ENCODE results near the gene SIX5. TPM values are rescaled to one million over a fixed set of nuclear protein-coding genes. Genes with fewer than 3 reads are reported as not detected.
A peak's percentile ranks its signal among the peaks of the same experiment; 100 is the strongest.

SIX5 gene
- total and polyA plus RNA-seq, 9 of the 15 experiments (the other 6 are each of a cell fraction or from before 2014, with no cell fraction given) = 1.4 to 17.2 (median 7.4) TPM; not detected in 2

DNA sequence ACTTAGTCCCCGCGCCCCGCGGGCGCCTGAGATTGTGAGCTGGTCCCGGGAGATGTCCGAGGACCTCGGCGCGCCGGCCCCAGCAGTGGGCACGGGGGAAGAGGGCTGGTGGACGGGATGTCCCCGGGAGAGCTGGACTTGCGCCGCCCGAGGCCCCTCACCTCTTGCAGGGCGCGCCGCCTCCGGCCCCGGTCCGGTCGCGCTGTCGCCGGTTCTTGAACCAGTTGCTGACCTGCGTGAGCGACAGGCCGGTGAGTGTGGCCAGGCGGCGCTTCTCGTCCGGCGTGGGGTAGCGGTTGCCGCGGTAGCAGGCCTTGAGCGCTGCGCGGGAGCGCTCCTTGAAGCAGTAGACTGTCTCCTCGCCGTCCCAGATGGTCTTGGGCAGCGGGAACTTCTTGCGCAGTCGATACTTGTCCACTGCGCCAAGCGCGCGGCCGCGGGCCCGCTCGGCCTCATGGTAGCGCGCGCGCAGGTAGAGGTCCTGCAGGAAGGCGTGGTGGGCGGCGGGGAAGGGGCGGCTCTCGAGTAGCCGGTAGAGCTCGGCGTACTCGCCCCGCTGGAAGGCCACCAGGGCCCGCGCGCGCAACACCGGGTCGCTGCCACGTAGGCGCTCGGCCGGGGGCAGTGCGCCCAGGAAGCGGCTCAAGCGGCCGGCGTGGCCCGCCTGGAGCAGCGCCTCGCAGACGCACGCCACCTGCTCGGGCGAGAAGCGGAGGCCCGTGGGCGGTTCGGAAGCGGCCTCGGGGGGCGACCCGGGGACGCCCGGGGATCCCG lies 984 bp downstream of the SIX5 start (continued):
- TF ChIP-seq RBFOX2 (IDR thresholded peaks at IDR 0.05; ENCODE audit: low read depth, low read length) (peak; percentile 71), SUPT5H (IDR thresholded peaks at IDR 0.05) (peak; percentile 40), ZBTB49 (CRISPR knock-in tag; IDR thresholded peaks at IDR 0.05; ENCODE audit: borderline replicate concordance) (no peak), ZNF589 (CRISPR knock-in tag; IDR thresholded peaks at IDR 0.05; ENCODE audit: low read depth) (peak; percentile 42; the same call in 1 of the 2 replicates), SMAD1 (IDR thresholded peaks at IDR 0.05; ENCODE audit: low read depth, low read length, partially characterized antibody) (no peak), RB1 (IDR thresholded peaks at IDR 0.05; ENCODE audit: low read depth) (peak; percentile 49; the same call in 1 of the 2 replicates), ID3 (CRISPR knock-in tag; IDR thresholded peaks at IDR 0.05) (no peak), ID3 (tag; IDR thresholded peaks at IDR 0.05) (no peak), ZNF507 (tag; conservative IDR thresholded peaks at IDR 0.05) (no peak), PCBP1 (IDR thresholded peaks at IDR 0.05; ENCODE audit: low read depth, low read length, poor library complexity, severe bottlenecking) (peak; percentile 51), MEF2D (tag; conservative IDR thresholded peaks at IDR 0.05; ENCODE audit: low read depth) (no peak), E2F8 (IDR thresholded peaks at IDR 0.05; ENCODE audit: low read depth, partially characterized antibody) (no peak), POLR2AphosphoS5 (IDR thresholded peaks at IDR 0.05; ENCODE audit: control insufficient read depth, insufficient read depth, low read depth, low read length) (peak; percentile 30; the same call in 1 of the 2 replicates)
- TF ChIP-seq, protein P1, sequence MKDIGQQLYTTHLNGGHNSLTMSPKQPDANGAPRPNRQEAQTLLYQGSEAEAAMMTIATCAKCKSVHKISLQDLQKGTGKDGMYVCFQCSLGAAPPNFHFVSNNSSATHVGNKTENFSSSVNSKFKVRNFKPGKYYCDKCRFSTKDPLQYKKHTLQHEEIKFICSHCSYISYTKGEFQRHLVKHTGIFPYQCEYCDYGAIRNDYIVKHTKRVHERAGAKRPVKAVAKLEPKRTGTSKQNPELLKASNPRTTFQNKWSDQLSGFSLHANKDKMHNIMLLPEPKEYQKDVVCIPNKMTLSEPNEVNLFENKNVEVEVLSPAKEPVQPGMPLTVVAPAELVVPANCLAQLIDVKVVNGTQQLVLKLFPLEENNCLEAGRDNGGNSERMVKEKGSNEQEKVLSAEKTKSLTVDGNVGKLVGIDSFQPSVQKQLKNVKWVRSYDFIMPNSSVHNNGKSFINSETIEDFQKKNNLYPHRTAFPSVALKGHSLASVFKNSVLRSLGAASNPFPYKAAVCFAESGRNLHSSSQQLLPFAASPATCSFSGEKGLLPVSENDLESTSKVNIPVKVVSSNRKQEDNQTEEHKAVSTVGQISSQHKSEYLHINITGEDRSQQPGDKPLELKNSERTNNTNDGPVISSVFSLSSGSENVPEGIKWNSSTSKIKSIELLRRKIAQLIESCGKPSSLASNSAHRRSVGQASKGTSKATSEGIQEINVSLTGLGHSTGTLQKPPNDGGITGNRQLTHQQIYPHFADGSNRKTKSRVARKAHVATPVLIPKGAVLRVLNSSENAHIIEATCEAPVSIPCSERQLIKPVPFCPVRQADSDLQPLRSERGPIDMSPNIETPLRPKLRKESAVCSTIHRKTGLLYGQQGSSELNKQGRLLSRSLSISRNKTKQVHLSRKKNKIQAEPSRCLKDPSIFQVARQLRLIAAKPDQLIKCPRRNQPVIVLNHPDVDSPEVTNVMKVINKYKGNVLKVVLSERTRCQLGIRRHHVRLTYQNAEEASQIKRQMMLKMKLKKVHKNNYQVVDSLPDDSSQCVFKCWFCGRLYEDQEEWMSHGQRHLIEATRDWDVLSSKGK (CRISPR knock-in tag; IDR thresholded peaks at IDR 0.05) = no peak
- TF ChIP-seq, protein P2, sequence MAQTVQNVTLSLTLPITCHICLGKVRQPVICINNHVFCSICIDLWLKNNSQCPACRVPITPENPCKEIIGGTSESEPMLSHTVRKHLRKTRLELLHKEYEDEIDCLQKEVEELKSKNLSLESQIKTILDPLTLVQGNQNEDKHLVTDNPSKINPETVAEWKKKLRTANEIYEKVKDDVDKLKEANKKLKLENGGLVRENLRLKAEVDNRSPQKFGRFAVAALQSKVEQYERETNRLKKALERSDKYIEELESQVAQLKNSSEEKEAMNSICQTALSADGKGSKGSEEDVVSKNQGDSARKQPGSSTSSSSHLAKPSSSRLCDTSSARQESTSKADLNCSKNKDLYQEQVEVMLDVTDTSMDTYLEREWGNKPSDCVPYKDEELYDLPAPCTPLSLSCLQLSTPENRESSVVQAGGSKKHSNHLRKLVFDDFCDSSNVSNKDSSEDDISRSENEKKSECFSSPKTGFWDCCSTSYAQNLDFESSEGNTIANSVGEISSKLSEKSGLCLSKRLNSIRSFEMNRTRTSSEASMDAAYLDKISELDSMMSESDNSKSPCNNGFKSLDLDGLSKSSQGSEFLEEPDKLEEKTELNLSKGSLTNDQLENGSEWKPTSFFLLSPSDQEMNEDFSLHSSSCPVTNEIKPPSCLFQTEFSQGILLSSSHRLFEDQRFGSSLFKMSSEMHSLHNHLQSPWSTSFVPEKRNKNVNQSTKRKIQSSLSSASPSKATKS (CRISPR knock-in tag; IDR thresholded peaks at IDR 0.05) = no peak
